Lower leg skin (tissue), 4 donors: ENCODE data around the gene NOP58. TPM values are rescaled to one million over a fixed set of nuclear protein-coding genes. Genes with fewer than 3 reads are reported as not detected.
A peak's percentile ranks its signal among the peaks of the same experiment; 100 is the strongest.

Experiments used
- DNase-seq, 2 donors: peaks; one replicate each; pipeline ENCODE4 v3.0.0-alpha.2; 2019; ENCODE audit warnings: low spot score in 2 of 2
- H3K4me3 ChIP-seq: fragments of 200-600 bp; sonication (generic); 2 replicates; pipeline ENCODE4 v1.5.1; 2017; ENCODE audit warnings: mild to moderate bottlenecking, low read depth; ENCODE audit not compliant: poor library complexity, severe bottlenecking
- POLR2A ChIP-seq, 2 donors: fragments of 450-650 bp; IDR thresholded peaks; one replicate each; pipeline ENCODE4 v1.6.1; 2016 to 2017; ENCODE audit warnings: antibody characterized with exemption in 2 of 2, mild to moderate bottlenecking in 1 of 2, moderate library complexity in 1 of 2
- WGBS, 2 donors: methylation state at CpG; one replicate each; pipeline ENCODE4 v1.1.5; 2018; 5-methylcytosine and 5-hydroxymethylcytosine counted together
- intact Hi-C: fragments of 100-400 bp; cut with DNase I; formaldehyde crosslinking; loops from one replicate; pipeline ENCODE4 v1.15.0; 2023; ENCODE audit warnings: low total_unique reads
- total RNA-seq, 4 donors: library from RNA; depleted of rRNA; stranded (reverse); fragments of >200 nt; gene quantifications; one replicate each; pipeline ENCODE4 v1.1.0, GENCODE V29; 2016
- TF ChIP-seq, protein P1 (sequence below), 3 donors: fragments of 450-650 bp; IDR thresholded peaks; one replicate each; pipeline ENCODE4 v1.5.1; 2016; ENCODE audit warnings: antibody characterized with exemption in 3 of 3, mild to moderate bottlenecking in 3 of 3, moderate library complexity in 2 of 3

Gene NOP58
- total RNA-seq, 4 donors from 2014 or later, result 39.5 to 80.5 (median 50.8) TPM

GRCh38 chr2:202337706-202338346 is 72.3 kb downstream of the NOP58 start:
- peak in 1 of 2 donors; percentile 7 for DNase-seq
- intact Hi-C loops, result no loop called here
- 82 to 85% methylated on average over 7 of the region's 7 CpGs for WGBS, 2 donors
- TF ChIP-seq POLR2A (IDR thresholded peaks at IDR 0.05), result no peak
- TF ChIP-seq, protein P1, sequence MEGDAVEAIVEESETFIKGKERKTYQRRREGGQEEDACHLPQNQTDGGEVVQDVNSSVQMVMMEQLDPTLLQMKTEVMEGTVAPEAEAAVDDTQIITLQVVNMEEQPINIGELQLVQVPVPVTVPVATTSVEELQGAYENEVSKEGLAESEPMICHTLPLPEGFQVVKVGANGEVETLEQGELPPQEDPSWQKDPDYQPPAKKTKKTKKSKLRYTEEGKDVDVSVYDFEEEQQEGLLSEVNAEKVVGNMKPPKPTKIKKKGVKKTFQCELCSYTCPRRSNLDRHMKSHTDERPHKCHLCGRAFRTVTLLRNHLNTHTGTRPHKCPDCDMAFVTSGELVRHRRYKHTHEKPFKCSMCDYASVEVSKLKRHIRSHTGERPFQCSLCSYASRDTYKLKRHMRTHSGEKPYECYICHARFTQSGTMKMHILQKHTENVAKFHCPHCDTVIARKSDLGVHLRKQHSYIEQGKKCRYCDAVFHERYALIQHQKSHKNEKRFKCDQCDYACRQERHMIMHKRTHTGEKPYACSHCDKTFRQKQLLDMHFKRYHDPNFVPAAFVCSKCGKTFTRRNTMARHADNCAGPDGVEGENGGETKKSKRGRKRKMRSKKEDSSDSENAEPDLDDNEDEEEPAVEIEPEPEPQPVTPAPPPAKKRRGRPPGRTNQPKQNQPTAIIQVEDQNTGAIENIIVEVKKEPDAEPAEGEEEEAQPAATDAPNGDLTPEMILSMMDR (IDR thresholded peaks at IDR 0.05), result no peak
- H3K4me3 ChIP-seq, result no peak overlapping the region

- WGBS, 2 donors, result 67 to 79% methylated on average over 3 of the region's 3 CpGs
- DNase-seq, result no peak
- H3K4me3 ChIP-seq, result no peak overlapping the region
- TF ChIP-seq POLR2A (IDR thresholded peaks at IDR 0.05), result no peak
- TF ChIP-seq, protein P1 (IDR thresholded peaks at IDR 0.05), result no peak
- intact Hi-C loops, result no loop called here
These were observed 73.7 kb downstream of the NOP58 start for GRCh38 chr2:202339071-202339870.

DNA sequence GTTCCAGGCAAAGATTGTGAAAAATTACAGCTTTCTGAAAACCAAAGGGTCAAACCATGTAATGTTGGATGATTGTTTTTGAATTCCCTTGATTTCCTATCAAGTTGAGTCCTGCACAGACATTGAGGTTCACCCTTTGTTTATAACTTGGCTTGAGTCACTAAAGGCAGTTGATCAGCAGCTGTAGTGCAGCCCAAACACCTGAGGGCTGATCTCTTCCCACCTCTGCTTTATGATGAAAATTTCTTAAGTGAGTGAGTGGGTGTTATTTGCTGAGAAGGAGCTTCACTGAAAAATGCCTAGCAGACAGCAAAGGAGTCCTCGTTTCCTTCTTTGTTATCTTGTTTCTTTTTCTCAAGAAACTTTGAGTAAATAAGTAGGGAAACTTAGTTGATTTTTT is 78.6 kb downstream of the NOP58 start:
- no peak for TF ChIP-seq POLR2A (IDR thresholded peaks at IDR 0.05)
- TF ChIP-seq, protein P1 (IDR thresholded peaks at IDR 0.05), result no peak
- 52 to 54% methylated on average over 1 of the region's 1 CpG for WGBS, 2 donors
- no peak overlapping the region for H3K4me3 ChIP-seq
- DNase-seq, result peak in 1 of 2 donors; percentile 13
- intact Hi-C loops, result no loop called here

- WGBS, 2 donors, result 93 to 94% methylated on average over 7 of the region's 7 CpGs
- no peak overlapping the region for H3K4me3 ChIP-seq
- TF ChIP-seq, protein P1 (IDR thresholded peaks at IDR 0.05), result no peak
- no peak for TF ChIP-seq POLR2A (IDR thresholded peaks at IDR 0.05)
- no peak for DNase-seq
- intact Hi-C loops, result no loop called here
These were observed 80.6 kb downstream of the NOP58 start for GRCh38 chr2:202346180-202346579.

Other genes with a start within 250 kb of the NOP58 start
- 10 to 100 TPM in 3 of 4 donors, 1 to 10 TPM in 1; 9.1 to 38.9 (median 22.1) TPM for gene FZD7, start 231.9 kb upstream of the NOP58 start, total RNA-seq
- not detected for gene KIAA2012, start 192.5 kb upstream of the NOP58 start, total RNA-seq
- 10 to 100 TPM; 29.6 to 46.3 (median 35.1) TPM for gene SUMO1, start 27.2 kb upstream of the NOP58 start, total RNA-seq
- gene BMPR2, start 110.6 kb downstream of the NOP58 start, total RNA-seq, result 10 to 100 TPM; 30.4 to 50.2 (median 36.5) TPM